Stomach (tissue), 4 donors: ENCODE measurements around the gene SPIRE2.
"Not testable (repeated sequence)": the region's sequence is repeated elsewhere in the genome, so short reads cannot be mapped to it uniquely, and the experiment has no call there.

Source experiments
- EP300 ChIP-seq: sonication (generic); formaldehyde crosslinking; IDR thresholded peaks from one replicate; pipeline ENCODE4 v1.6.1; 2017; ENCODE audit warnings: antibody characterized with exemption
- POLR2AphosphoS5 ChIP-seq, 3 donors: sonication (generic); formaldehyde crosslinking; IDR thresholded peaks; one replicate each; pipeline ENCODE4 v1.6.1; 2016; ENCODE audit warnings: antibody characterized with exemption in 3 of 3
- TF ChIP-seq, protein P1 (sequence below), 7 experiments: fragments of 450-650 bp in 4 of 7; fragments of 200-600 bp in 3 of 7; sonication (generic) in 3 of 7; IDR thresholded peaks; one replicate each; pipeline ENCODE4 v1.5.1; 2016 to 2019; ENCODE audit warnings: antibody characterized with exemption in 7 of 7, control low read depth in 2 of 7, mild to moderate bottlenecking in 1 of 7

GRCh38 chr16:89818851-89819403 is 9.3 kb upstream of the SPIRE2 start:
- TF ChIP-seq, protein P1, sequence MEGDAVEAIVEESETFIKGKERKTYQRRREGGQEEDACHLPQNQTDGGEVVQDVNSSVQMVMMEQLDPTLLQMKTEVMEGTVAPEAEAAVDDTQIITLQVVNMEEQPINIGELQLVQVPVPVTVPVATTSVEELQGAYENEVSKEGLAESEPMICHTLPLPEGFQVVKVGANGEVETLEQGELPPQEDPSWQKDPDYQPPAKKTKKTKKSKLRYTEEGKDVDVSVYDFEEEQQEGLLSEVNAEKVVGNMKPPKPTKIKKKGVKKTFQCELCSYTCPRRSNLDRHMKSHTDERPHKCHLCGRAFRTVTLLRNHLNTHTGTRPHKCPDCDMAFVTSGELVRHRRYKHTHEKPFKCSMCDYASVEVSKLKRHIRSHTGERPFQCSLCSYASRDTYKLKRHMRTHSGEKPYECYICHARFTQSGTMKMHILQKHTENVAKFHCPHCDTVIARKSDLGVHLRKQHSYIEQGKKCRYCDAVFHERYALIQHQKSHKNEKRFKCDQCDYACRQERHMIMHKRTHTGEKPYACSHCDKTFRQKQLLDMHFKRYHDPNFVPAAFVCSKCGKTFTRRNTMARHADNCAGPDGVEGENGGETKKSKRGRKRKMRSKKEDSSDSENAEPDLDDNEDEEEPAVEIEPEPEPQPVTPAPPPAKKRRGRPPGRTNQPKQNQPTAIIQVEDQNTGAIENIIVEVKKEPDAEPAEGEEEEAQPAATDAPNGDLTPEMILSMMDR (IDR thresholded peaks at IDR 0.05), result not testable (repeated sequence)
- not testable (repeated sequence) for TF ChIP-seq EP300; POLR2AphosphoS5 (IDR thresholded peaks at IDR 0.05)
